SK-N-SH treated with all-trans-retinoic acid at 6 μM for 48 hours (cell line): Measurements from ENCODE around the gene CLTC.
A peak's percentile ranks its signal among the peaks of the same experiment; 100 is the strongest.

Source experiments
- ATAC-seq: fragments of 200-7000 bp; cut with Tn5 transposase; 3 replicates; pipeline ENCODE4 v1.9.1; 2020; ENCODE audit warnings: mild to moderate bottlenecking, moderate library complexity
- BACH2 ChIP-seq: fragments of 250-450 bp; sonication (Bioruptor Pico); IDR thresholded peaks from 2 replicates; pipeline ENCODE4 v1.9.0; 2021; ENCODE audit warnings: mild to moderate bottlenecking, borderline replicate concordance
- ESRRG ChIP-seq: fragments of 250-450 bp; sonication (Bioruptor Pico); IDR thresholded peaks from 2 replicates; pipeline ENCODE4 v1.6.1; 2021; ENCODE audit warnings: mild to moderate bottlenecking
- GLIS3 ChIP-seq: fragments of 250-450 bp; sonication (Bioruptor Pico); IDR thresholded peaks from 2 replicates; pipeline ENCODE4 v1.5.0; 2020; ENCODE audit warnings: mild to moderate bottlenecking, moderate library complexity
- ISL1 ChIP-seq: fragments of 250-450 bp; sonication (Bioruptor Pico); IDR thresholded peaks from 2 replicates; pipeline ENCODE4 v2.1.2; 2022; ENCODE audit warnings: mild to moderate bottlenecking, moderate library complexity
- PPARA ChIP-seq: fragments of 250-450 bp; sonication (Bioruptor Pico); IDR thresholded peaks from 2 replicates; pipeline ENCODE4 v1.5.0; 2020; ENCODE audit warnings: mild to moderate bottlenecking, borderline replicate concordance
- RARB ChIP-seq: fragments of 250-450 bp; sonication (Bioruptor Pico); IDR thresholded peaks from 2 replicates; pipeline ENCODE4 v1.8.0; 2021; ENCODE audit warnings: mild to moderate bottlenecking, moderate library complexity
- SNAI2 ChIP-seq: fragments of 250-450 bp; sonication (Bioruptor Pico); IDR thresholded peaks from 2 replicates; pipeline ENCODE4 v1.5.0; 2020; ENCODE audit warnings: mild to moderate bottlenecking, moderate library complexity
- TCF4 ChIP-seq: fragments of 250-450 bp; sonication (Bioruptor Pico); IDR thresholded peaks from 2 replicates; pipeline ENCODE4 v1.8.0; 2021; ENCODE audit warnings: mild to moderate bottlenecking, moderate library complexity, borderline replicate concordance
- ZC3H10 ChIP-seq: fragments of 250-450 bp; sonication (Bioruptor Pico); IDR thresholded peaks from 2 replicates; pipeline ENCODE4 v1.5.1; 2021; ENCODE audit warnings: mild to moderate bottlenecking, moderate library complexity
- ZFP3 ChIP-seq: fragments of 250-450 bp; sonication (Bioruptor Pico); IDR thresholded peaks from 2 replicates; pipeline ENCODE4 v1.5.0; 2020; ENCODE audit warnings: mild to moderate bottlenecking, moderate library complexity
- ZFP30 ChIP-seq: fragments of 450-650 bp; formaldehyde crosslinking; IDR thresholded peaks from 2 replicates; pipeline ENCODE4 v1.5.0; 2022; ENCODE audit warnings: mild to moderate bottlenecking, moderate library complexity
- ZNF70 ChIP-seq: fragments of 450-650 bp; formaldehyde crosslinking; IDR thresholded peaks from 2 replicates; pipeline ENCODE4 v1.5.0; 2020; ENCODE audit warnings: mild to moderate bottlenecking, moderate library complexity
- ZNF8 ChIP-seq: fragments of 450-650 bp; formaldehyde crosslinking; IDR thresholded peaks from 2 replicates; pipeline ENCODE4 v1.5.0; 2020; ENCODE audit warnings: mild to moderate bottlenecking, moderate library complexity
- TF ChIP-seq, protein P1 (sequence below): fragments of 250-450 bp; sonication (Bioruptor Pico); IDR thresholded peaks from 2 replicates; pipeline ENCODE4 v1.8.0; 2021; ENCODE audit warnings: low read depth, mild to moderate bottlenecking, moderate library complexity, borderline replicate concordance
- TF ChIP-seq, protein P2 (sequence below): fragments of 250-450 bp; sonication (Bioruptor Pico); IDR thresholded peaks from 2 replicates; pipeline ENCODE4 v1.5.1; 2020; ENCODE audit warnings: low read depth, mild to moderate bottlenecking, moderate library complexity
- TF ChIP-seq, protein P3 (sequence below): fragments of 250-450 bp; sonication (Bioruptor Pico); IDR thresholded peaks from 2 replicates; pipeline ENCODE4 v1.5.1; 2021; ENCODE audit warnings: mild to moderate bottlenecking, moderate library complexity
- TF ChIP-seq, protein P4 (sequence below): fragments of 250-450 bp; sonication (Bioruptor Pico); IDR thresholded peaks from 2 replicates; pipeline ENCODE4 v1.5.0; 2020; ENCODE audit warnings: mild to moderate bottlenecking, moderate library complexity

The CLTC gene

DNA sequence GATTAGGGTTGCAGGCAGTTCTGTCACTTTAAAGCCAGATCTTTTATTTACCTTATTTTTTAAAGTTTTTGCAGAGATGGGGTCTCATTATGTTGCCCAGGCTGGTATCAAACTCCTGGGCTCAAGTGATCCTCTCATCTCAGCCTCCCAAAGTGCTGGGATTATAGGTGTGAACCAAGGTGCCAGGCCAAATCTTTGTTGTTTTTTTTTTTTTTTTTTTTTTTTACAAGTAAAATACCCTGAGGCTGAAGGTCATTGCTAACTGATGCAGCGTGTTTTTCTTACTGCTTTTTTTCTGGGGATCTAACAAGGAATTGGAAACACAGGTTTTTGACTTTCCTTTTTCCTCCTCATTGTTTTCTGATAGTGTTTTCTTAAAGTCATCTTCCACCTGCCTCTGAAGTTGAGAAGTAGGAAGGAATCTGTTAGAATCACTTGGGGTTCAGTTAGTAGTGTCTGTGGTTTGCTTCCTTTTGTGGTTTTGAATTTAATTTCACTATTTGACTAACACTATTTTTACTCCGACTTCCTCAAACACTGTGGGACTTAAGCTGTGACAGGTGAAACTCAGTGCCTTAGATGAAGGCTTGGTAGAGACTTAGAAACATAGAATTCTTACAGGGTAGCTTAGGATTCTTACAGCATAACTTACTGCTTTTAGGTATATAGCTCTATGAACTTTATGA, 22.2 kb downstream of the CLTC start:
- ATAC-seq, result peak; percentile 14; the same call in 1 of the 3 replicates

DNA sequence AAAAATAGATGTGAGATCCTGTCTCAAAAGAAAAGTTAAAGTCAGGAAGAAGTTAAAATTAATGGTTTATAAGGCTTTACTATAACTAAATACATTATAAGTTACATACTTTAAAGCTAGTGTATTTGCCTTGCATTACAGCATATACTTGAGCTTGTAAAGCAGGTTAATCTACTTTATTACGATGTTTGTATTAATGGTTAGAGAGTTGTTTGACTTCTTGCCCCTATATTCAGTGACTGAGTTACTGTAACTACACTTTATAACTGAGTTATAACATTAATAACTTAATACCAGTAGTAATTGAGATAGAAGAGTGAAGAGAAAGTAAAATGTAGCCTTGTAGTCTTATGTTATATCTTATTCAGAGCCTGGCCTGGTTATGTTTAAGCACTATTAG, 22.9 kb downstream of the CLTC start:
- ATAC-seq, result no peak
- no peak for TF ChIP-seq ZFP3 (CRISPR knock-in tag)
- TF ChIP-seq, protein P1, sequence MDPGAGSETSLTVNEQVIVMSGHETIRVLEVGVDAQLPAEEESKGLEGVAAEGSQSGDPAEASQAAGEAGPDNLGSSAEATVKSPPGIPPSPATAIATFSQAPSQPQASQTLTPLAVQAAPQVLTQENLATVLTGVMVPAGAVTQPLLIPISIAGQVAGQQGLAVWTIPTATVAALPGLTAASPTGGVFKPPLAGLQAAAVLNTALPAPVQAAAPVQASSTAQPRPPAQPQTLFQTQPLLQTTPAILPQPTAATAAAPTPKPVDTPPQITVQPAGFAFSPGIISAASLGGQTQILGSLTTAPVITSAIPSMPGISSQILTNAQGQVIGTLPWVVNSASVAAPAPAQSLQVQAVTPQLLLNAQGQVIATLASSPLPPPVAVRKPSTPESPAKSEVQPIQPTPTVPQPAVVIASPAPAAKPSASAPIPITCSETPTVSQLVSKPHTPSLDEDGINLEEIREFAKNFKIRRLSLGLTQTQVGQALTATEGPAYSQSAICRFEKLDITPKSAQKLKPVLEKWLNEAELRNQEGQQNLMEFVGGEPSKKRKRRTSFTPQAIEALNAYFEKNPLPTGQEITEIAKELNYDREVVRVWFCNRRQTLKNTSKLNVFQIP (CRISPR knock-in tag), result no peak

More for the DNA sequence above, 22.2 kb downstream of the CLTC start:
- TF ChIP-seq, protein P2, sequence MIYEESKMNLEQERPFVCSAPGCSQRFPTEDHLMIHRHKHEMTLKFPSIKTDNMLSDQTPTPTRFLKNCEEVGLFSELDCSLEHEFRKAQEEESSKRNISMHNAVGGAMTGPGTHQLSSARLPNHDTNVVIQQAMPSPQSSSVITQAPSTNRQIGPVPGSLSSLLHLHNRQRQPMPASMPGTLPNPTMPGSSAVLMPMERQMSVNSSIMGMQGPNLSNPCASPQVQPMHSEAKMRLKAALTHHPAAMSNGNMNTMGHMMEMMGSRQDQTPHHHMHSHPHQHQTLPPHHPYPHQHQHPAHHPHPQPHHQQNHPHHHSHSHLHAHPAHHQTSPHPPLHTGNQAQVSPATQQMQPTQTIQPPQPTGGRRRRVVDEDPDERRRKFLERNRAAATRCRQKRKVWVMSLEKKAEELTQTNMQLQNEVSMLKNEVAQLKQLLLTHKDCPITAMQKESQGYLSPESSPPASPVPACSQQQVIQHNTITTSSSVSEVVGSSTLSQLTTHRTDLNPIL (CRISPR knock-in tag), result no peak
- no peak for TF ChIP-seq ZC3H10 (CRISPR knock-in tag)
- TF ChIP-seq SNAI2 (CRISPR knock-in tag), result no peak
- no peak for TF ChIP-seq ZFP30 (CRISPR knock-in tag)
- TF ChIP-seq ESRRG (CRISPR knock-in tag), result no peak

DNA sequence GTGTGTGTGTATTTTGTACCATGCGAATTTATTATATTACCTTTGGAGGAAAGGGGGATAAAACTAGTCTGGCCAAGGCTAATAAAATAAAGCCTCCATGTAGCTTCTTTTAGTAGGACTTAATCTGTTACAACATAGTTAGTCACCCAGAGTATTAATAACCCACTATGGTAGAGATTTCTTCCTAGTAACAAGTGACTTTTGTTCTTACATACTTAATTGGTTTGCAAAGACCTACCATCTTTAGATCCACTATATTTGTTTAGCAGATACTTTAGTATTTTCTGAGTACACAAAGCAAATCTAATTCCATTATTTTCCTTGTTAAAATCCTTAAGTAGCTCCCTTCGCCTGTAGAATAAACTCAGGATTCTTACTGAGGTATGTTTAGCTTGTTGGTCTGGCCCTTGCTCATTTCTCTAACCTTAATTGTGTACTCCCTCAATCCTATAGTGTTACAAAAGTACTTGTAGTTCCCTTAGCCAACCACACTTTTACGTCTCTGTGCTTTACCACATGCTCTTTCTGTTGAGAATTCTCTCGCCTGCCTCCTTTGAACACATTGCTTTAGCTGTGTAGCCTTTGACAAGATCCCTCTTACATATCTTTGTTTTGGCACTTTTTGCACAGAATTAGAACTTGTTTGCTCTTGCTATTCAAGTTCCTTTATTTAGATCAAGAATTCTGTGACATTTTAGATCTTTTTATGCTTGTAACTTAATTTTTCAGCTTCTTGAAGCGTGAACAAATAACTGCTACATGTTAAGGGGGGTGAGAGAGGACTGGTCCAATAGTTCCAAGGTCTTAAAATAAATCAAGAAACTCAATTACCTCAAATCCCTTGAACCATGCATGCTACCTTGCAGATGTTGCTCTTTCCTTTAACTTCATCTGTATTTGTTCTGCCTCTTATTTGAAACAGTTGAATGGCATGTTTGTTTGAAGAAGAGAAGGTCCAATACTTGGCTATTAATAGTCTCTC, 23.8 kb downstream of the CLTC start:
- peak; percentile 72 for ATAC-seq
- TF ChIP-seq TCF4 (CRISPR knock-in tag) (no peak), SNAI2 (CRISPR knock-in tag) (no peak), ZNF8 (CRISPR knock-in tag) (no peak), ISL1 (no peak), ZFP30 (CRISPR knock-in tag) (no peak), ZNF70 (CRISPR knock-in tag) (no peak), GLIS3 (CRISPR knock-in tag) (no peak), PPARA (CRISPR knock-in tag) (no peak)
- TF ChIP-seq, protein P3, sequence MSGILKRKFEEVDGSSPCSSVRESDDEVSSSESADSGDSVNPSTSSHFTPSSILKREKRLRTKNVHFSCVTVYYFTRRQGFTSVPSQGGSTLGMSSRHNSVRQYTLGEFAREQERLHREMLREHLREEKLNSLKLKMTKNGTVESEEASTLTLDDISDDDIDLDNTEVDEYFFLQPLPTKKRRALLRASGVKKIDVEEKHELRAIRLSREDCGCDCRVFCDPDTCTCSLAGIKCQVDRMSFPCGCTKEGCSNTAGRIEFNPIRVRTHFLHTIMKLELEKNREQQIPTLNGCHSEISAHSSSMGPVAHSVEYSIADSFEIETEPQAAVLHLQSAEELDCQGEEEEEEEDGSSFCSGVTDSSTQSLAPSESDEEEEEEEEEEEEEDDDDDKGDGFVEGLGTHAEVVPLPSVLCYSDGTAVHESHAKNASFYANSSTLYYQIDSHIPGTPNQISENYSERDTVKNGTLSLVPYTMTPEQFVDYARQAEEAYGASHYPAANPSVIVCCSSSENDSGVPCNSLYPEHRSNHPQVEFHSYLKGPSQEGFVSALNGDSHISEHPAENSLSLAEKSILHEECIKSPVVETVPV (CRISPR knock-in tag), result no peak

DNA sequence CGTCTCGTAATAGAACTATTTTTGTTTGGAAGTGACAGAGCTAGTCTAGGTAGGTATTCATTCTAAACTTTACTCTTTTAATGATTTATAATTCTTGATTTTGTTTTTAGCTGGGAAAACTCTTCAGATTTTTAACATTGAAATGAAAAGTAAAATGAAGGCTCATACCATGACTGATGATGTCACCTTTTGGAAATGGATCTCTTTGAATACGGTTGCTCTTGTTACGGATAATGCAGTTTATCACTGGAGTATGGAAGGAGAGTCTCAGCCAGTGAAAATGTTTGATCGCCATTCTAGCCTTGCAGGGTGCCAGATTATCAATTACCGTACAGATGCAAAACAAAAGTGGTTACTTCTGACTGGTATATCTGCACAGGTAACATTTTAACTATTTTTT, 27.6 kb downstream of the CLTC start:
- no peak for ATAC-seq
- TF ChIP-seq RARB (CRISPR knock-in tag), result no peak
- TF ChIP-seq BACH2 (CRISPR knock-in tag), result no peak
- TF ChIP-seq, protein P2 (CRISPR knock-in tag), result no peak
- TF ChIP-seq ZFP3 (CRISPR knock-in tag), result no peak
- TF ChIP-seq ZNF70 (CRISPR knock-in tag), result no peak
- TF ChIP-seq, protein P4, sequence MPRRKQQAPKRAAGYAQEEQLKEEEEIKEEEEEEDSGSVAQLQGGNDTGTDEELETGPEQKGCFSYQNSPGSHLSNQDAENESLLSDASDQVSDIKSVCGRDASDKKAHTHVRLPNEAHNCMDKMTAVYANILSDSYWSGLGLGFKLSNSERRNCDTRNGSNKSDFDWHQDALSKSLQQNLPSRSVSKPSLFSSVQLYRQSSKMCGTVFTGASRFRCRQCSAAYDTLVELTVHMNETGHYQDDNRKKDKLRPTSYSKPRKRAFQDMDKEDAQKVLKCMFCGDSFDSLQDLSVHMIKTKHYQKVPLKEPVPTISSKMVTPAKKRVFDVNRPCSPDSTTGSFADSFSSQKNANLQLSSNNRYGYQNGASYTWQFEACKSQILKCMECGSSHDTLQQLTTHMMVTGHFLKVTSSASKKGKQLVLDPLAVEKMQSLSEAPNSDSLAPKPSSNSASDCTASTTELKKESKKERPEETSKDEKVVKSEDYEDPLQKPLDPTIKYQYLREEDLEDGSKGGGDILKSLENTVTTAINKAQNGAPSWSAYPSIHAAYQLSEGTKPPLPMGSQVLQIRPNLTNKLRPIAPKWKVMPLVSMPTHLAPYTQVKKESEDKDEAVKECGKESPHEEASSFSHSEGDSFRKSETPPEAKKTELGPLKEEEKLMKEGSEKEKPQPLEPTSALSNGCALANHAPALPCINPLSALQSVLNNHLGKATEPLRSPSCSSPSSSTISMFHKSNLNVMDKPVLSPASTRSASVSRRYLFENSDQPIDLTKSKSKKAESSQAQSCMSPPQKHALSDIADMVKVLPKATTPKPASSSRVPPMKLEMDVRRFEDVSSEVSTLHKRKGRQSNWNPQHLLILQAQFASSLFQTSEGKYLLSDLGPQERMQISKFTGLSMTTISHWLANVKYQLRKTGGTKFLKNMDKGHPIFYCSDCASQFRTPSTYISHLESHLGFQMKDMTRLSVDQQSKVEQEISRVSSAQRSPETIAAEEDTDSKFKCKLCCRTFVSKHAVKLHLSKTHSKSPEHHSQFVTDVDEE (CRISPR knock-in tag), result no peak
- TF ChIP-seq, protein P3 (CRISPR knock-in tag), result no peak
- TF ChIP-seq SNAI2 (CRISPR knock-in tag), result no peak
- TF ChIP-seq, all 23 proteins: peak for 0
